Measurements from ENCODE around the gene PLSCR1.

GRCh38 chr3:146532406-146532805, 12.0 kb downstream of the PLSCR1 start:
- no peak for TF ChIP-seq EZH2 (IDR thresholded peaks at IDR 0.05; ENCODE audit: low read depth, unreplicated experiment)
- TF ChIP-seq, protein P1, sequence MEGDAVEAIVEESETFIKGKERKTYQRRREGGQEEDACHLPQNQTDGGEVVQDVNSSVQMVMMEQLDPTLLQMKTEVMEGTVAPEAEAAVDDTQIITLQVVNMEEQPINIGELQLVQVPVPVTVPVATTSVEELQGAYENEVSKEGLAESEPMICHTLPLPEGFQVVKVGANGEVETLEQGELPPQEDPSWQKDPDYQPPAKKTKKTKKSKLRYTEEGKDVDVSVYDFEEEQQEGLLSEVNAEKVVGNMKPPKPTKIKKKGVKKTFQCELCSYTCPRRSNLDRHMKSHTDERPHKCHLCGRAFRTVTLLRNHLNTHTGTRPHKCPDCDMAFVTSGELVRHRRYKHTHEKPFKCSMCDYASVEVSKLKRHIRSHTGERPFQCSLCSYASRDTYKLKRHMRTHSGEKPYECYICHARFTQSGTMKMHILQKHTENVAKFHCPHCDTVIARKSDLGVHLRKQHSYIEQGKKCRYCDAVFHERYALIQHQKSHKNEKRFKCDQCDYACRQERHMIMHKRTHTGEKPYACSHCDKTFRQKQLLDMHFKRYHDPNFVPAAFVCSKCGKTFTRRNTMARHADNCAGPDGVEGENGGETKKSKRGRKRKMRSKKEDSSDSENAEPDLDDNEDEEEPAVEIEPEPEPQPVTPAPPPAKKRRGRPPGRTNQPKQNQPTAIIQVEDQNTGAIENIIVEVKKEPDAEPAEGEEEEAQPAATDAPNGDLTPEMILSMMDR (conservative IDR thresholded peaks at IDR 0.05; ENCODE audit: low read depth in 2 of 2) = no peak
